Measurements from ENCODE around the gene PI4KA.

PI4KA gene

DNA sequence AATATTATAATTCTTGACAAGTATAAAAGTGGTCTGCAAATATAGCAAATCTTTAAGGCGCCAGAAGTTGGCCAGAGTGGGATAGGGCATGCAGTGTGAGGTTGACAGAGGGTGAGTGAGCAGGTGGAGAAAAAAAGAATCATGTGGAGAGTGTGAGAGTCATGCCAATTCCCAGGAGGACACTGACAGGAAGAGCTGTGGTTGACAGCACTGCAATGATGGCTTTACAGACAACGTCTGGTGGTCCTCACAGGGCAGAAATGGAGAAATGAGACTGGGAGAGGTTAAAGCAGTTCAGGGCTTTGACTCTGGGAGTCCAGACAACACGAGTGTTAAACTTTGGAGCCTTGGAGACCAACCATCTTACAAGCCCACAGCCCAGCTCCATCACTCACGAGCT, 49.8 kb downstream of the PI4KA start:
- TF ChIP-seq, protein P1, sequence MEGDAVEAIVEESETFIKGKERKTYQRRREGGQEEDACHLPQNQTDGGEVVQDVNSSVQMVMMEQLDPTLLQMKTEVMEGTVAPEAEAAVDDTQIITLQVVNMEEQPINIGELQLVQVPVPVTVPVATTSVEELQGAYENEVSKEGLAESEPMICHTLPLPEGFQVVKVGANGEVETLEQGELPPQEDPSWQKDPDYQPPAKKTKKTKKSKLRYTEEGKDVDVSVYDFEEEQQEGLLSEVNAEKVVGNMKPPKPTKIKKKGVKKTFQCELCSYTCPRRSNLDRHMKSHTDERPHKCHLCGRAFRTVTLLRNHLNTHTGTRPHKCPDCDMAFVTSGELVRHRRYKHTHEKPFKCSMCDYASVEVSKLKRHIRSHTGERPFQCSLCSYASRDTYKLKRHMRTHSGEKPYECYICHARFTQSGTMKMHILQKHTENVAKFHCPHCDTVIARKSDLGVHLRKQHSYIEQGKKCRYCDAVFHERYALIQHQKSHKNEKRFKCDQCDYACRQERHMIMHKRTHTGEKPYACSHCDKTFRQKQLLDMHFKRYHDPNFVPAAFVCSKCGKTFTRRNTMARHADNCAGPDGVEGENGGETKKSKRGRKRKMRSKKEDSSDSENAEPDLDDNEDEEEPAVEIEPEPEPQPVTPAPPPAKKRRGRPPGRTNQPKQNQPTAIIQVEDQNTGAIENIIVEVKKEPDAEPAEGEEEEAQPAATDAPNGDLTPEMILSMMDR (IDR thresholded peaks at IDR 0.05; ENCODE audit: insufficient read depth, low read depth, low read length, missing control alignments), result no peak
- DNase-seq (ENCODE audit: low read depth), result no peak
- no peak overlapping the region for H3K4me3 ChIP-seq (ENCODE audit: low read depth, low read length)

DNA sequence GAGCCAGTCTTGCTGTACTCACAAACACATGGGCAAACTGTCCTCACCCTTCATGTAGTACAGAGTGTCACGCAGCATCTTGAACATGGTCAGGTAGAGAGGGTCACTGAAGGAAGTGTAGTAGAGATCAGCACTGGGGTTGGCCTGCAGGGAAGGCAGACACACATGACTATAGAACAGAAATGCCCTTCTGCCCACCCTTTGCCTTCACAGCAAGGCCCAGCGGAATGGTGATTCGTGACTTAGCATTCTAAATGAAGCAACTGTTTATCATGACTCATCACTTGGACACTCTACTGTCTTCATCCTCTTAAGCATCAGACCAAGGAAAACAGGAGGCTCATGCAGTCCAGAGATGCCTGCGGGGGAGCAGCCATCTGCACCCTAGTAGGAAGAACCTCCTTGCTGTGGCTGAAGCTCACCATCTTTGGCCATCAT, 51.3 kb downstream of the PI4KA start:
- no peak for DNase-seq (ENCODE audit: low read depth)
- no peak overlapping the region for H3K4me3 ChIP-seq (ENCODE audit: low read depth, low read length)
- TF ChIP-seq, protein P1 (IDR thresholded peaks at IDR 0.05; ENCODE audit: insufficient read depth, low read depth, low read length, missing control alignments), result no peak

DNA sequence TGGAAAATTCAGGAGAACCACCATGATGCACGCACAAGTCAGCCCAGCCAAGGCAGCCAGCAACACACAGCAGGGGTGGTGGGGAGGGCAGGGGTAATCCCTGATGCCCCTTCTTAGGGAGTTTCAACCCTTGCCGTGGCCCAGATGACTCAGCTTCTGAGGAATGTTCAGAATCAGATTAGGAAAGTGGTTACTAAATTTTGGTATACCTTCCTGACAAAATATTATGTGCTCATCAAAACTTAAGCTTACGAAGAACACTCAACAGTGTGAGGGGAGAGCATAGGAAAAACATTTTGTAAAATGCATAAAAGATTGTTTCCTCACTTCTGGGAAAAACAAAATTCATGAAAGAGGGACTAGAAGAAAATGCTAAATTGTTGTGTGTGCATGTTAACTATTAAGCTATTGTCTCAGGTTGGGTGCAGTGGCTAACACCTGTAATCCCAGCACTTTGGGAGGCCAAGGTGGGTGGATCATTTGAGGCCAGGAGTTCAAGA, 52.6 kb downstream of the PI4KA start:
- no peak for DNase-seq (ENCODE audit: low read depth)
- H3K4me3 ChIP-seq (ENCODE audit: low read depth, low read length), result no peak overlapping the region
- TF ChIP-seq, protein P1 (IDR thresholded peaks at IDR 0.05; ENCODE audit: insufficient read depth, low read depth, low read length, missing control alignments), result no peak

DNA sequence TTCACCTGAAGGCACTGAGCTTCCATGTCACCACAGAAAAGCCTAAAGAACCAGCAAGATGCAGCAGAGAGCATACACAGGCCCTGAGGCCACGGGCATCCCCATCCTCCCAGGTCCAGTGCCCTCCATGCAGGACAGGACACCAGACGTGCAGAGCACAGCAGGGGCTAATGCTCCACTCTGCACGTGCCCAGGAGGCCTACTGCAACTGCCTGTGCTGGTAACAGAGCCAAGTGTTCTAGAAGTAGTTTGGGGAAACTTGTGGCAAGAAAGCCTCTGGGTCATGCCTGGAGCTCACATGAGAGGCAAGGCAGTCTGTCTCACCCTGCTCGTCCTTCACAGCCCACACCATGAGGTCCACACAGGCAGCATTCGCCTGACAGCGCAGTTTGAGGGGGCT, 54.0 kb downstream of the PI4KA start:
- no peak for DNase-seq (ENCODE audit: low read depth)
- H3K4me3 ChIP-seq (ENCODE audit: low read depth, low read length), result no peak overlapping the region
- TF ChIP-seq, protein P1 (IDR thresholded peaks at IDR 0.05; ENCODE audit: insufficient read depth, low read depth, low read length, missing control alignments), result no peak

DNA sequence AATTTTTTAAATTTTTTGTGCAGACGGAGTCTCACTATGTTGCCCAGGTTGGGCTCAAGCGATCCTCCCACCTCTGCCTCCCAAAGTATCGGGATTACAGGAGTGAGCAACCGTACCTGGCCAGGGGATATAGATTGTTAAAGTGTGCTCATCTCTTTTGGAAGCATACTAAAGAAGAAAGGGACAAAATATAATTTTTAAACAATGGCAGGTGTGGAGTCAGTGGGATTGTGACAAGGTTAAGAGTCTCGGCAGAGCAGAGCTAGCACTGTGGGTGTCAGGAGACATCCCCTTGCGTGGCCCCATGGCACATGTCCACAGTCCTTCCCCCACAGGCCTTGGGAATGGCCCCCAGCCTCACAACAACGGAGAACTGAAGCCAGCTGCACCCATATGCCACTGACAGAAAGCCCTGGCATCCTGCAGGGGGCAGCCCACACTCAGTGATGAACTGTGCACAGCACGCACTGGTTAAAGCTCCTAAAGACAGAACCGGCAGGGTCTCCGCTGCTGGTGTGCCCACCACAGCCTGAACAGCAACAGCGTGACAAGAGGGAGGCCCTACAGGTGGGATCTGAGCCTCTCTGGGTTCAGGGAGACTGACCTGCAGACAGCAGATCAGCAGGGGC, 54.8 kb downstream of the PI4KA start:
- TF ChIP-seq, protein P1 (IDR thresholded peaks at IDR 0.05; ENCODE audit: insufficient read depth, low read depth, low read length, missing control alignments), result peak; percentile 50
- no peak overlapping the region for H3K4me3 ChIP-seq (ENCODE audit: low read depth, low read length)
- DNase-seq (ENCODE audit: low read depth), result peak; percentile 30

DNA sequence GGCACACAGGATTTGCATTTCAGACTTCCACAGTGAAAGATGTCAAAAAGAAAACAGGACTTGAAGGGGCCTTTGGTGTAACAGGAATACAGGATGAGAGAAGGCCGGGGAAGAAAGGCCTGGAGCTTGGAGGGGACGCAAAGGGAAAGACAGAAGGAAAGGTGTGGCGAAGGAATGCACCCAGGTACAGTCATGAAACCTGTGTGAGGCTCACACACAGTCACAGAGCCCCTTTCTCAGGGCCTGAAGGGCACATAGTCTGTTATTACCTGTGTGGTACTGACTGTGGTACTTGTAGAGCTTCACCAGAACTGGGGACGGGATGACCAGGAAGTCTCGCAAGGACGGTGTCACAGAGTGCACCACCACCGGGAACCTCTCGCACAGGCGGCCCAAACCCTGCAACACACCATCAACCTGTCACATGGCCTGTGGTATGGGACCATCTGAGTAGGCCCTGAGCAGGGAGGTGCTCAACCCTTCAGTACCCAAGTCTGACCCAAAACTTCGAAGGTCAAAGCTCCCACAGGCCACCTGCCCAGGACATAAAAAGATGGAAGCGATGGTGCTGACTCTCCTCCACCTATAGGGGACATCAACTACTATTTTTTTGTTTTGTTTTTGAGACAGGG, 55.6 kb downstream of the PI4KA start:
- TF ChIP-seq, protein P1 (IDR thresholded peaks at IDR 0.05; ENCODE audit: insufficient read depth, low read depth, low read length, missing control alignments), result no peak
- no peak for DNase-seq (ENCODE audit: low read depth)

More for the DNA sequence above, 55.6 kb downstream of the PI4KA start:
- H3K4me3 ChIP-seq (ENCODE audit: low read depth, low read length), result no peak overlapping the region

Measured in GM12865 (cell line).